HG03558 (cell line): ENCODE data around the gene LSM3.

Source experiments
- ATAC-seq: cut with Tn5 transposase; IDR thresholded peaks from one replicate; pipeline ENCODE4 v1.9.1; 2021; ENCODE audit warnings: moderate number of reproducible peaks; ENCODE audit not compliant: unreplicated experiment; ENCODE audit errors: extremely low read depth

The LSM3 gene

DNA sequence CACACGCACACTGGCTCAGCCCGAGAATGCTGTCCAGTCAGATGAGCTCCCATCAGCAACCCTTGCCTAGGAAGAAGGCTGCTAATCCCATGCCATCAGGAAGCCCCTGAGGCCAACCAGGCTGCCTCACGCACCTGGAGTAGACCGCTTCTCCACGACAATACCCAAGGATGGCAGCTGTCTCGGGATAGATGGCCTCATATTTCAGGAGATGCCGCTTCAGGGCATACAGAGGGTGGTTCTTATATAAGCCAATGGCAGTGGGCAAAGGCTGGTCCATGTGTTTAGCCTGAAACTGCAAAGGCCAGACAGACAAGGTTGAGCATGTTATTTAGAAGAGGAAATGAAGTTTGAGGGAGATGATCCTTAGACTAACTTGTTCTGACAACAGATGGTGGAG lies 22.4 kb upstream of the LSM3 start:
- no peak for ATAC-seq

GRCh38 chr3:14156843-14157561 lies 21.6 kb upstream of the LSM3 start:
- ATAC-seq = no peak

GRCh38 chr3:14157951-14158350 lies 20.7 kb upstream of the LSM3 start:
- ATAC-seq = no peak

- ATAC-seq = no peak
These were observed 20.2 kb upstream of the LSM3 start for GRCh38 chr3:14158370-14158769.

DNA sequence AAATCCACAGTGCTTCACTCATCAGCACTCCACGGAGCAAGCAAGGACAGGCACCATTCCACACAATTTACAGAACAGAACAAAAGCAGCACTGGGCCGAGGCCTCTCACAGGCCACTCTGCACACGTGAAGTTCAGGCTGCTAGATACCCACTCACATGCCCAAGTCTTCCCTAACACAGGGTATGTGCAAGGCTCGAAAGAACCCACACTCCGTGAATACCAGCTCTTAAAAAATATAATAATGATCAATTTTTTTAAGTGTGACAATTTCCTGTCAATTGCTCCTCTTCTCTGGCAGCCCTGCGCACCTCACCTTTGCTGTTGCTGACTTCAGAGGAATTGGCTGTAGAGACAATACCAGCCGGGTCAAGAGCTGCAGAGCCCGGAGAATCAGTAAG lies 19.2 kb upstream of the LSM3 start:
- no peak for ATAC-seq

DNA sequence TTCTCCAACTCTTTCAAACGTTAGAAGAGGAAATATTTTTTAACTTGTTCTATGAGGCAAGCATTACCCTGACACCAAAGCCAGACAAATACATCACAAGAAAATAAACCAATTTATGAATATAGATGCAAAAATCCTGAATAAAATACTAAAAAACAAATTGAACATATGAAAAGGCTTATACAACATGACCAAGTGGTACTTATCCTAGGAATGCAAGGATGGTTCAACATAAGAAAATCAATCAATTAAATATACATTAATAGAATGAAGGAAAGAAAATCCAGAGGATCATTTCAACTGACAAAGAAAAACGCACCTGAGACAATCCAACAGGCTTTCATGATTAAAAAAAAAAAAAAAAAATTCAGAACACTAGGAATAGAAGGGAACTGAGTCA lies 17.3 kb upstream of the LSM3 start:
- ATAC-seq = no peak

DNA sequence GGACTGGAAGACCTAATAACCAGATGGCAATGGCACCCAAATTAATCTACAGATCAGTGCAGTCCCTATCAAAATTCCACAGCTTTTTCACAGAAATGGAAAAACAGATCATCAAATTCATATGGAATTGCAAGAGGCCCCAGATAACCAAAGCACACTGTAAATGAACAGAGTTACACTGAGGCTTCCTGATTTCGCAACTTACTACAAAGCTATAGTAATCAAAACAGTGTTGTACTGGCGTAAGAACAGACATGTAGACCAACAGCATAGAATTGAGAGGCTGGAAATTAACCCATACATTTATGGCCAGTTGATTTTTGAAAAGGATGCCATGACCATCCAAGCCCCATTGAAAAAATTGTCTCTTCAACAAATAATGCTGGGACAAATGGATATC lies 16.4 kb upstream of the LSM3 start:
- no peak for ATAC-seq

DNA sequence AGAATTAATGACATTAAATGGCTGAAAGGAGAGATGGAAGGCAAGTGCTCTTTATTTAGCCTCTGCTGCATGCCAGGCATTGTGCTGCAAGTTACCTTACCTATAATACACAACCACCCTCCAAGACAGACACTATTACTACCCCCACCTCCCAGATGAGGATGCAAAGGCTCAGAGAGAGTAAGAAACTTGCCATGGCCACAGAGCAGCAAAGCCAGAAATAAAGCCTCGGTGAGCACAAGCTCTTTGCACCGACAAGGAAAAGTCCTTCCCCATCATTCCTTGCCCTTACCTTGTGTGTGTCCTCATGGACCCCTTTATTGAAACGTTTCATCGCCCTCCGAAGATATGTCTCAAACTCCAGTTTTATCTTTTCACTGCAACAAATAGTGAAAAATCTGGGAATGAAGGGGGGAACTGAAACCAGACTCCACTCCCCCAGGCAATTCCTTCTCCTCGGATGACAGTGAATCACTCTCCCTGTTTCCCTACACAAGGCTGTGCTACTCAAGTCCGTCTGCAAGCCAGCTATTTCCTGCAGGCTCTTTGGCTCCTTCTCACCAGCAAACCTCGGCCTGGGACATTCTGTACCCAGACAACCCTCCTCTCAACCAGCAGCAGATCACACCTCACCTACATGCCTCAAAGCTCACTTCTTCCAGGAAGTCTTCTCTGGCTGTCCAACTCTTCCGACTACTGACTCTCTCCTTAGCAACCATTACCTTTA lies 11.6 kb upstream of the LSM3 start:
- no peak for ATAC-seq

GRCh38 chr3:14169435-14169834 lies 9.2 kb upstream of the LSM3 start:
- no peak for ATAC-seq

GRCh38 chr3:14169871-14170270 lies 8.7 kb upstream of the LSM3 start:
- ATAC-seq = no peak

DNA sequence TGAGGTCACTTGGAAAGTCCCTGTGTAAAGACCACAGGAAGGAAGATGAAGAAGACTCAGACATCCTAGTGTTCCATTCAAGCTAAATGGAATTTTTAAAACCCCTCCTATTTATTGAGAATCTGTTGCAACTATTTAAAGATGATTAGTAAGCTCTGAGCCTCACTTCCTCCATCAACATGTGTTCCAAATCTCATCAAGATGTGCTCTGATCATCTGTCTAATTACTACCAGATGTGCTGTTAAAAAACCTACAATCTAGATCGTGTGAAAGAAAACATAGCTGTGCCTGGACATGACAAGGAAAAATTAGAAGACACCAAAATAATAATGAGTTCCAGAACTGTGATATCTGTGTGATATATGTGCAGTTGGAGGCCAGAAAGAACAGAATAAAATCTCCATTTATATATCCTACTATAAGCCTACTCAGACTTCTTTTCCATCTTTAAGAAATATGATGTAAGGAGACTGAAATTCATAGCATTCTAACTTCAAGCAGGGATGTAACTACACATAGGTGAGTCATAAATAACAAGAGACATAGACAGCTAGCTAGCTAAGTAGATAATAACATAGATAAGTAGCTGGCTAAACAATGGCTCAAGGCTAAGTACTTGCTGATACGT lies 8.0 kb upstream of the LSM3 start:
- ATAC-seq = no peak

- ATAC-seq = no peak
These were observed 6.1 kb upstream of the LSM3 start for GRCh38 chr3:14172496-14172895.

- ATAC-seq = no peak
These were observed 4.1 kb upstream of the LSM3 start for GRCh38 chr3:14174483-14174882.

DNA sequence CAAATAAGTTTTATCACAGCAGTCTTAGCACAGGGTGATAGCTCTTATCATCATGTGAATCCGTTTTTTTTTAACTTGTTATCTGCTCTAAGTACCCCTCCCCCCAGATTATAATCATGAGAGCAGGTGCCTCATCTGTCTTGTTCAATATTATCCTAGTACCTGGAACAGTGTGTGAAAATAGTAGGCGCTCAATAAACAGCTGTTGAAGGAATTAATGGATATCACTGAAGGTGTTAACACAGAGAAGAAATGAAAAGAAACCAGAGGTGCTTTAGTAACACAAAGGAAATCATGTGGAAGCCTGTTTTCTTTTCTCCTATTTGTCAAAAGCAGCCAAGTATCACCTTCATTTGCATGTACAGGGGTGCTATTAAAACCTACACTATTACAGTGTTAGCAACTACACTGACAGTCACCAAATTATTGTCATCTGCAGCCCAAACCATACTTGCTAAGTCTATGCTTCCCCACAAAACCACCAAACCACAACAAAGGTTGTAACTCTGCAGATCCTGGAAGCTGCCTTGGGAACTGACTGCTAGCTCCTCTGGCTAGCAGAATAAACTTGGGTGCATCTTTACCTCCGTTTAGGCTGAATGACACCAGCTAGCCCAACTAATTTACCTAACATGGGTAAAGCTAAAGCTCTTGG lies 3.1 kb upstream of the LSM3 start:
- ATAC-seq = no peak

GRCh38 chr3:14177580-14178246 lies 904 bp upstream of the LSM3 start:
- ATAC-seq = no peak

- no peak for ATAC-seq
These were observed 473 bp downstream of the LSM3 start for GRCh38 chr3:14179114-14179465.

- ATAC-seq = no peak
These were observed 1.2 kb downstream of the LSM3 start for GRCh38 chr3:14179795-14180194.

- no peak for ATAC-seq
These were observed 2.6 kb downstream of the LSM3 start for GRCh38 chr3:14181253-14181652.

- no peak for ATAC-seq
These were observed 4.5 kb downstream of the LSM3 start for GRCh38 chr3:14183015-14183577.

DNA sequence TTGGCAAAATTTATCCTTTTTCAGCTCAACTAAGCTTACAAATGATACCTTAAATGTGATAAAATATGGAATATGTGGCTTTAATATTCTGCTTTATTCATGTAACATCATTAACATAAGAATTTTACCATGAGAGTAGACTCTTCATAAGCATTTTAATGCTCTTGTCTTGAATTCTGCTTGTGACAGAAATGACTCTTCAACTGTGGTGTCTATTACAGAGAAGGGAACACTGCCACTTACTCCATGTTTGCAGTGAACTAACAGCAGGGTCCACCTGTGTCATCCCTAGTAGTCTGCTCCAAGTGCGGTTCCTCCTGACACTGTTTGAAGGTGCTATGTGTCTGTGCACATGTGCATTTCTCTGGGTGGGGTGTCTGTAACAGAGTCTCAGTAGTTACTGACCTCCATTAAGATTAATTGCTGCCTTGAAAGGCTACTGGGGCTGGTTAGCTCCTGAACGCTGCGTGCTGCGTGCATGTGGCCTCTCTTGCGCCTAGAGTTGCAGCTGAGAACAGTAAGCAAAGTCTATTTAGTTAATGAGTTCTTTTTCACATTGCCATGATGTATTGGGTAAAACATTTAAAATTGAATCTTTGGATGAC lies 8.3 kb downstream of the LSM3 start:
- no peak for ATAC-seq
